ENCODE data around the gene DNAJC30. TPM values are rescaled to one million over a fixed set of nuclear protein-coding genes. Genes with fewer than 3 reads are reported as not detected.

DNAJC30 gene
- total and polyA plus RNA-seq, 2 donors (not counting 1 experiment from before 2014, with no cell fraction given), result 3.8 to 7.3 TPM

GRCh38 chr7:73708961-73709549, 25.8 kb upstream of the DNAJC30 start:
- Histone ChIP-seq H4K20me1 (ENCODE audit: control insufficient read depth, extremely low read depth, insufficient read depth, low read length) (no peaks in the 10 kb centered on the region), H3K36me3 (ENCODE audit: control insufficient read depth, insufficient read depth, low read length) (peaks cover 12% of the 10 kb centered on the region), H3K79me2 (ENCODE audit: control insufficient read depth, insufficient read depth, low read length) (peaks cover 45% of the 10 kb centered on the region)

GRCh38 chr7:73707045-73707631, 23.9 kb upstream of the DNAJC30 start:
- Histone ChIP-seq H3K4me2 (ENCODE audit: extremely low read depth, insufficient read depth, low read length) (no peak overlapping the region), H3K4me1 (ENCODE audit: control insufficient read depth, extremely low read depth, insufficient read depth, low read length) (no peaks in the 10 kb centered on the region), H3K79me2 (ENCODE audit: control insufficient read depth, insufficient read depth, low read length) (peaks cover 26% of the 10 kb centered on the region), H4K20me1 (ENCODE audit: control insufficient read depth, extremely low read depth, insufficient read depth, low read length) (no peaks in the 10 kb centered on the region), H3K9me3 (ENCODE audit: control insufficient read depth, insufficient read depth, low read depth, low read length) (no peaks in the 10 kb centered on the region), H3K4me3 (replicated peaks in 1 of 4; ENCODE audit: control extremely low read depth in 1 of 4, insufficient read depth in 1 of 4, low read depth in 3 of 4, low read length in 4 of 4) (no peak overlapping the region), H3K36me3 (ENCODE audit: control insufficient read depth, insufficient read depth, low read length) (peaks cover 21% of the 10 kb centered on the region), H2AFZ (ENCODE audit: low read length) (no peak overlapping the region), H3K27me3 (ENCODE audit: control insufficient read depth, insufficient read depth, low read length) (no peaks in the 10 kb centered on the region), H3K27ac (ENCODE audit: insufficient read depth, low read length) (no peak overlapping the region), H3K9ac (ENCODE audit: insufficient read depth, low read length) (no peak overlapping the region)
- DNase-seq (ENCODE audit: low read depth in 2 of 2), result no peak
- no peak for TF ChIP-seq EZH2 (IDR thresholded peaks at IDR 0.05; ENCODE audit: low read length, missing control alignments)
- TF ChIP-seq, protein P1, sequence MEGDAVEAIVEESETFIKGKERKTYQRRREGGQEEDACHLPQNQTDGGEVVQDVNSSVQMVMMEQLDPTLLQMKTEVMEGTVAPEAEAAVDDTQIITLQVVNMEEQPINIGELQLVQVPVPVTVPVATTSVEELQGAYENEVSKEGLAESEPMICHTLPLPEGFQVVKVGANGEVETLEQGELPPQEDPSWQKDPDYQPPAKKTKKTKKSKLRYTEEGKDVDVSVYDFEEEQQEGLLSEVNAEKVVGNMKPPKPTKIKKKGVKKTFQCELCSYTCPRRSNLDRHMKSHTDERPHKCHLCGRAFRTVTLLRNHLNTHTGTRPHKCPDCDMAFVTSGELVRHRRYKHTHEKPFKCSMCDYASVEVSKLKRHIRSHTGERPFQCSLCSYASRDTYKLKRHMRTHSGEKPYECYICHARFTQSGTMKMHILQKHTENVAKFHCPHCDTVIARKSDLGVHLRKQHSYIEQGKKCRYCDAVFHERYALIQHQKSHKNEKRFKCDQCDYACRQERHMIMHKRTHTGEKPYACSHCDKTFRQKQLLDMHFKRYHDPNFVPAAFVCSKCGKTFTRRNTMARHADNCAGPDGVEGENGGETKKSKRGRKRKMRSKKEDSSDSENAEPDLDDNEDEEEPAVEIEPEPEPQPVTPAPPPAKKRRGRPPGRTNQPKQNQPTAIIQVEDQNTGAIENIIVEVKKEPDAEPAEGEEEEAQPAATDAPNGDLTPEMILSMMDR (conservative IDR thresholded peaks at IDR 0.05 in 1 of 2, IDR thresholded peaks at IDR 0.05 in 1 of 2; ENCODE audit: low read depth in 1 of 2, low read length in 2 of 2), result no peak

More at GRCh38 chr7:73708961-73709549, 25.8 kb upstream of the DNAJC30 start:
- Histone ChIP-seq H3K9ac (ENCODE audit: insufficient read depth, low read length) (no peak overlapping the region), H2AFZ (ENCODE audit: low read length) (no peak overlapping the region), H3K9me3 (ENCODE audit: control insufficient read depth, insufficient read depth, low read depth, low read length) (no peaks in the 10 kb centered on the region), H3K27ac (ENCODE audit: insufficient read depth, low read length) (no peak overlapping the region), H3K4me1 (ENCODE audit: control insufficient read depth, extremely low read depth, insufficient read depth, low read length) (no peaks in the 10 kb centered on the region), H3K4me3 (replicated peaks in 1 of 4; ENCODE audit: control extremely low read depth in 1 of 4, insufficient read depth in 1 of 4, low read depth in 3 of 4, low read length in 4 of 4) (no peak overlapping the region), H3K4me2 (ENCODE audit: extremely low read depth, insufficient read depth, low read length) (no peak overlapping the region), H3K27me3 (ENCODE audit: control insufficient read depth, insufficient read depth, low read length) (no peaks in the 10 kb centered on the region)
- DNase-seq (ENCODE audit: low read depth in 2 of 2), result no peak
- no peak for TF ChIP-seq EZH2 (IDR thresholded peaks at IDR 0.05; ENCODE audit: low read length, missing control alignments)
- TF ChIP-seq, protein P1 (conservative IDR thresholded peaks at IDR 0.05 in 1 of 2, IDR thresholded peaks at IDR 0.05 in 1 of 2; ENCODE audit: low read depth in 1 of 2, low read length in 2 of 2), result no peak

DNA sequence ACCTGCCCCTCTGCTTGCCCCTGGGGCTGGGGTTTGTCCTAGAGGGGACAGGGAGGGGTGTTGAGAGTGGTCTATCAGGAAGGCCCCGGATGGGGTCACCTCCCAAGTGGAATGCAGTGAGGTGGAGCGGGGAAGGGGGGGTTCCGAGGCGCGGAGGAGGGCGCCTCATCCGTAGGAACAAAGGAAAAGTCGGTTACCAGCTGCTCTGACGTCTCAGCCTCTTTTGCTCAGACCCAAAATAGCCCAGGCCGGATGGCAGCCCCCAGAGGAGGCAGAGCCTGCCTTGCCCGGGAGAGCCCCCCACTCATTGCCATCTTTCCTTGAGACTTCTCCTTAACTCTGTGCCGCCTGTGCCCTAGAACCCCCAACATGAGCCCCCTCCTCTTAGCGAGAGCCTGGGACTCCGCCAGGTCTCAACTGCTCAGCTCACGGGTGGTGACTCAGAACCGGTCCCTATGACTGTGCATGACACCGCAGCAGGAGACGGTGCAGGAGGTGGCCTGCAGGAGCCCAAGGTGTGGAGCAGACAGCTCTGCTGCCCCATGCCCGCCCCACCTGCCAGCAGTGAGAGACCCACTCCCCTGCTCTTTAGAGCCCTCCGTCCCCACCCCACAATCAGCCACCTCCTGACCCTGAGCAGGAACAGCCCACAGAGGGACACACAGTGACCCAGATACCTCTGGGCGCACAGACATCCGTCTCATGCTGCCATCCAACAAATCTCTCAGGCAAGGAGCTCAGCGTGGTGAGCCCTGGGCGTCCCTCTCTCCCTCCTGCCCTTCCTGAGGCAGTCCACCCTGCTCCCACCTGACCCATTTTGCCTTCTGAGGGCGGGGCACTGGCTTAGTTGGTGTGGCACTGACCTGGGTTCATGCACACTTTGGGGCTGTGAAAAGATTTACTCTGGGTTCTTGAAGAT, 23.1 kb upstream of the DNAJC30 start:
- H4K20me1 ChIP-seq (ENCODE audit: control insufficient read depth, extremely low read depth, insufficient read depth, low read length), result no peaks in the 10 kb centered on the region
- H3K9me3 ChIP-seq (ENCODE audit: control insufficient read depth, insufficient read depth, low read depth, low read length), result no peaks in the 10 kb centered on the region
- no peak overlapping the region for H3K27ac ChIP-seq (ENCODE audit: insufficient read depth, low read length)
- no peak overlapping the region for H3K4me2 ChIP-seq (ENCODE audit: extremely low read depth, insufficient read depth, low read length)
- H3K4me3 ChIP-seq (replicated peaks in 1 of 4; ENCODE audit: control extremely low read depth in 1 of 4, insufficient read depth in 1 of 4, low read depth in 3 of 4, low read length in 4 of 4), result no peak overlapping the region
- H3K79me2 ChIP-seq (ENCODE audit: control insufficient read depth, insufficient read depth, low read length), result peaks cover 18% of the 10 kb centered on the region
- TF ChIP-seq EZH2 (IDR thresholded peaks at IDR 0.05; ENCODE audit: low read length, missing control alignments), result no peak
- TF ChIP-seq, protein P1 (conservative IDR thresholded peaks at IDR 0.05 in 1 of 2, IDR thresholded peaks at IDR 0.05 in 1 of 2; ENCODE audit: low read depth in 1 of 2, low read length in 2 of 2), result no peak
- H2AFZ ChIP-seq (ENCODE audit: low read length), result no peak overlapping the region
- H3K27me3 ChIP-seq (ENCODE audit: control insufficient read depth, insufficient read depth, low read length), result no peaks in the 10 kb centered on the region
- H3K9ac ChIP-seq (ENCODE audit: insufficient read depth, low read length), result no peak overlapping the region
- no peaks in the 10 kb centered on the region for H3K4me1 ChIP-seq (ENCODE audit: control insufficient read depth, extremely low read depth, insufficient read depth, low read length)
- DNase-seq (ENCODE audit: low read depth in 2 of 2), result peak in 1 of 2 donors; percentile 74
- peaks cover 23% of the 10 kb centered on the region for H3K36me3 ChIP-seq (ENCODE audit: control insufficient read depth, insufficient read depth, low read length)
